ENCODE data around the gene UNC13B. TPM values are rescaled to one million over a fixed set of nuclear protein-coding genes. Genes with fewer than 3 reads are reported as not detected.

UNC13B gene
- total and polyA plus RNA-seq, 9 of the 15 experiments (the other 6 are each of a cell fraction or from before 2014, with no cell fraction given) = 2.4 to 11.5 (median 8.6) TPM

GRCh38 chr9:35198191-35198590 lies 36.4 kb downstream of the UNC13B start (continued):
- TF ChIP-seq ARID4B (CRISPR knock-in tag; IDR thresholded peaks at IDR 0.05) = no peak
- TF ChIP-seq HMBOX1 (IDR thresholded peaks at IDR 0.05) = no peak
- TF ChIP-seq CGGBP1 (CRISPR knock-in tag; IDR thresholded peaks at IDR 0.05) = no peak

- Histone ChIP-seq H3K4me1 (replicated peaks in 1 of 2; ENCODE audit: control insufficient read depth in 2 of 2, insufficient read depth in 2 of 2, low read length in 2 of 2) (no peaks in the 10 kb centered on the region), H3K9me1 (ENCODE audit: control insufficient read depth, insufficient read depth, low read length) (no peaks in the 10 kb centered on the region), H3K27ac (ENCODE audit: extremely low read depth, low read depth, low read length) (no peak overlapping the region), H3K27me3 (ENCODE audit: control insufficient read depth in 2 of 2, insufficient read depth in 2 of 2, low read length in 2 of 2) (no peaks in the 10 kb centered on the region), H3K36me3 (ENCODE audit: control insufficient read depth, insufficient read depth, low read length) (no peaks in the 10 kb centered on the region), H3K9me3 (replicated peaks; ENCODE audit: control insufficient read depth, insufficient read depth, low read depth, low read length) (no peaks in the 10 kb centered on the region), H4K20me1 (replicated peaks; ENCODE audit: control insufficient read depth, insufficient read depth, low read length) (no peaks in the 10 kb centered on the region), H3K4me2 (ENCODE audit: insufficient read depth, low read length) (no peak overlapping the region), H2AFZ (ENCODE audit: low read depth, low read length) (no peak overlapping the region), H3K9ac (ENCODE audit: insufficient read depth in 1 of 2, low read depth in 2 of 2, low read length in 2 of 2) (no peak overlapping the region), H3K79me2 (ENCODE audit: control insufficient read depth, insufficient read depth, low read length) (no peaks in the 10 kb centered on the region), H3K4me3 (no peak overlapping the region)
- in situ Hi-C loops (cut with MboI) = no loop called here
- ChIA-PET CTCF (ENCODE audit: low intra/inter-chr PET ratio) (no interaction called here), POLR2A (no interaction called here)
- intact Hi-C loops (cut with micrococcal nuclease) = no loop called here
- no peak for FAIRE-seq
- no peak for ATAC-seq
- DNase-seq (ENCODE audit: extremely low read depth in 1 of 4, low spot score in 3 of 4) = no peak
- no TSS peak for BruUV-seq (replicated peaks)
- WGBS (ENCODE audit: insufficient coverage, low coverage, missing lambda C conversion rate) = 0% methylated on average over 2 of the region's 2 CpGs
- TF ChIP-seq KAT7 (CRISPR knock-in tag; IDR thresholded peaks at IDR 0.05; ENCODE audit: borderline replicate concordance) (no peak), ZBTB1 (CRISPR knock-in tag; IDR thresholded peaks at IDR 0.05; ENCODE audit: borderline replicate concordance, low read depth) (no peak), RNF2 (IDR thresholded peaks at IDR 0.05) (no peak), CREB1 (IDR thresholded peaks at IDR 0.05) (no peak), CREB1 (CRISPR knock-in tag; IDR thresholded peaks at IDR 0.05) (no peak), ELF2 (CRISPR knock-in tag; IDR thresholded peaks at IDR 0.05) (no peak), HOMEZ (CRISPR knock-in tag; IDR thresholded peaks at IDR 0.05) (no peak), RBM25 (IDR thresholded peaks at IDR 0.05; ENCODE audit: low read depth, low read length, severe bottlenecking) (no peak), POLR2AphosphoS5 (IDR thresholded peaks at IDR 0.05; ENCODE audit: control insufficient read depth, insufficient read depth, low read depth, low read length) (no peak), U2AF2 (optimal IDR thresholded peaks at IDR 0.05; ENCODE audit: low read depth, low read length) (no peak), NELFE (IDR thresholded peaks at IDR 0.05; ENCODE audit: insufficient read depth, insufficient read length) (no peak), RHOXF2B (CRISPR knock-in tag; conservative IDR thresholded peaks at IDR 0.05) (no peak), ZNF324 (CRISPR knock-in tag; IDR thresholded peaks at IDR 0.05) (no peak), ZNF583 (CRISPR knock-in tag; IDR thresholded peaks at IDR 0.05) (no peak)
These were observed 41.7 kb downstream of the UNC13B start for GRCh38 chr9:35203528-35203927.
